GM12874 (cell line): Measurements from ENCODE around the gene AGFG2.

Experiments
- CTCF ChIP-seq: IDR thresholded peaks from 2 replicates; pipeline ENCODE4 v1.5.1; 2011; ENCODE audit warnings: low read depth, mild to moderate bottlenecking, control low read depth, low read length, moderate library complexity; ENCODE audit not compliant: insufficient read depth

The AGFG2 gene

GRCh38 chr7:100539436-100540006, 518 bp downstream of the AGFG2 start:
- TF ChIP-seq CTCF: no peak

GRCh38 chr7:100540073-100540723, 1.2 kb downstream of the AGFG2 start:
- no peak for TF ChIP-seq CTCF

GRCh38 chr7:100543586-100543985, 4.6 kb downstream of the AGFG2 start:
- no peak for TF ChIP-seq CTCF

GRCh38 chr7:100544386-100544785, 5.4 kb downstream of the AGFG2 start:
- TF ChIP-seq CTCF: no peak

- no peak for TF ChIP-seq CTCF
Observed at GRCh38 chr7:100544967-100545359, 6.0 kb downstream of the AGFG2 start.

- 0 out of 2 replicates have a peak, but pooled peaks have one; percentile 12 for TF ChIP-seq CTCF
Observed at GRCh38 chr7:100545360-100546128, 6.5 kb downstream of the AGFG2 start.

GRCh38 chr7:100546129-100546925, 7.3 kb downstream of the AGFG2 start:
- no peak for TF ChIP-seq CTCF
